Loucy (cell line): ENCODE measurements around the gene CHERP.

Source experiments
- EZH2phosphoT487 ChIP-seq: fragments of 200-600 bp; IDR thresholded peaks from 2 replicates; pipeline ENCODE4 v1.6.1; 2018; ENCODE audit warnings: antibody characterized with exemption, mild to moderate bottlenecking, moderate library complexity, borderline replicate concordance
- TF ChIP-seq, protein P1 (sequence below): fragments of 200-600 bp; sonication (generic); conservative IDR thresholded peaks from 2 replicates; pipeline ENCODE4 v1.5.1; 2014; ENCODE audit warnings: mild to moderate bottlenecking, antibody characterized with exemption, low read length

DNA sequence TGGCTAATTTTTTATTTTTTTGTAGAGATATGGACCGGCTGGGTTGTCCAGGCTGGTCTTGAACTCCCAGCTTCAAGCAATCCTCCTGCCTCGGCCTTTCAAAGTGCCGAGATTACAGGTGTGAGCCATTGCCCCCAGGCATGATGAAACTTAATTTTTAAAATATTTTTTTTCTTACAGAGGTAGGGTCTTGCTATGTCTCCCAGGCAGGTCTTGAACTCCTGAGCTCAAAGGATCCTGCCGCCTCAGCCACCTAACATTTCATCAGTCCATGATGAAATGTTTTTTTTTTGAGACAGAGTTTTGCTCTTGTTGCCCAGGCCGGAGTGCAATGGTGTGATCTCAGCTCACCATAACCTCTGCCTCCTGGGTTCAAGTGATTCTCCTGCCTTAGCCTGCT is 33.7 kb downstream of the CHERP start:
- TF ChIP-seq, protein P1, sequence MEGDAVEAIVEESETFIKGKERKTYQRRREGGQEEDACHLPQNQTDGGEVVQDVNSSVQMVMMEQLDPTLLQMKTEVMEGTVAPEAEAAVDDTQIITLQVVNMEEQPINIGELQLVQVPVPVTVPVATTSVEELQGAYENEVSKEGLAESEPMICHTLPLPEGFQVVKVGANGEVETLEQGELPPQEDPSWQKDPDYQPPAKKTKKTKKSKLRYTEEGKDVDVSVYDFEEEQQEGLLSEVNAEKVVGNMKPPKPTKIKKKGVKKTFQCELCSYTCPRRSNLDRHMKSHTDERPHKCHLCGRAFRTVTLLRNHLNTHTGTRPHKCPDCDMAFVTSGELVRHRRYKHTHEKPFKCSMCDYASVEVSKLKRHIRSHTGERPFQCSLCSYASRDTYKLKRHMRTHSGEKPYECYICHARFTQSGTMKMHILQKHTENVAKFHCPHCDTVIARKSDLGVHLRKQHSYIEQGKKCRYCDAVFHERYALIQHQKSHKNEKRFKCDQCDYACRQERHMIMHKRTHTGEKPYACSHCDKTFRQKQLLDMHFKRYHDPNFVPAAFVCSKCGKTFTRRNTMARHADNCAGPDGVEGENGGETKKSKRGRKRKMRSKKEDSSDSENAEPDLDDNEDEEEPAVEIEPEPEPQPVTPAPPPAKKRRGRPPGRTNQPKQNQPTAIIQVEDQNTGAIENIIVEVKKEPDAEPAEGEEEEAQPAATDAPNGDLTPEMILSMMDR, result no peak
- TF ChIP-seq EZH2phosphoT487, result no peak
